Kasumi-1 (cell line): ENCODE data around the gene PTPRE.

Experiments
- DNase-seq, 2 experiments: peaks; one replicate each; lab custom pipeline; 2025; lab: John Stamatoyannopoulos, UW

PTPRE gene

DNA sequence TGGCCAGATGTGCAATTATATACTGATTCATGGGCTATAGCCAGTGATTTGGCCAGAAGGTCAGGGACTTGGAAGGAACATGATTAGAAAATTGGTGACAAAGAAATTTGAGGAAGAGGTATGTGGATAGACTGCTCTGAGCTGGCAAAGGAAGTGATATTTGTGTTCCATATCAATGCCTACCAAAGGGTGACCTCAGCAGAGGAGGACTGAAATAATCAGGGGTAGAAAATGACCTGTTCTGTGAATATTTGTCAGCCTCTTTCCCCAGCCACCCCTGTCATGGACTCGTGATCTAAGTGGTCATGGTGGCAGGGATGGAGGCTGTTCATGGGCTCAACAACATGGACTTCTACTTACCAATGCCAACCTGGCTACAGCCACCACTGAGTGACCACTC, 47.0 kb downstream of the PTPRE start:
- DNase-seq, result no peak

DNA sequence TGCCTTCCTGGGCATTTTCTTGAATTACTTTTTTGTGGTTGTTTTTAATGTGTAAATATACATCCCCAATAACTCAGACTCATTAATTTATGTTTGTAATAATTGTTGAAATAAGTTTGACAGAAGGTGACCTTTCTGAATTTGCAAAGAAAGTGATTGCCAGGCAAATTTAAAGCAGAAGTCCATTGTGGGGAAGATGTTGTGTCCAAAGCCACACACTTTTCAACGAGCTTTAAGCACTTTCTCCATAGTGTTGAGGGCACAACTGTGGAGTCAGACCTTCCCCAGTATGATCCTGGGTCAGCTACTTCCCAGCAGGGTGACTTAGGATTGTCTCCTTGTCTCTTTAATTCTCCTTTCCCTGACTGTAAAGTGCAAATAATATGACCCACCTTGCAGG, 52.5 kb downstream of the PTPRE start:
- DNase-seq, result no peak

GRCh38 chr10:127961071-127961470, 54.2 kb downstream of the PTPRE start:
- DNase-seq, result peak in 1 of 2 experiments; percentile 10

DNA sequence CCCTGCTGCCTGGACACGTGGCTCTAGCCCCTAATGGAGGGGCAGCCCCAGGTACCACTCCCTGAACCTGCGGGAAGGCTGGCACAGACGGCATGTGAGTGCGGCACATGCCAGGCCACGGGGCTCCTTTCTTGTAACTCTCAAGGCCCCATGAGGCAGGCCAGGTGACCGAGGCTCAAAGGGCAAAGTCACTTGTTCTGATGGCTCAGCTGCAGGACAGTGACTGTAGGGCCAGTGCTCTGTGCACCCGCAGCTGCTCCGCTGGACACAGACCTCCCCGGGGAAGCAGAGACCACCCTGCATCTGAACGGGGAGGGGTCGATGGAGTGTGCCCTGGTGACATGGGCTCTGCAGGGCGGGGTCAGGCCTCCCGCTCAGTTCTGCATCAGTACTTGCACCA, 55.3 kb downstream of the PTPRE start:
- DNase-seq, result no peak

- DNase-seq, result no peak
Measured at GRCh38 chr10:127963136-127963535, 56.2 kb downstream of the PTPRE start.

GRCh38 chr10:127964621-127965020, 57.7 kb downstream of the PTPRE start:
- no peak for DNase-seq

GRCh38 chr10:127966875-127967274, 60.0 kb downstream of the PTPRE start:
- DNase-seq, result no peak

DNA sequence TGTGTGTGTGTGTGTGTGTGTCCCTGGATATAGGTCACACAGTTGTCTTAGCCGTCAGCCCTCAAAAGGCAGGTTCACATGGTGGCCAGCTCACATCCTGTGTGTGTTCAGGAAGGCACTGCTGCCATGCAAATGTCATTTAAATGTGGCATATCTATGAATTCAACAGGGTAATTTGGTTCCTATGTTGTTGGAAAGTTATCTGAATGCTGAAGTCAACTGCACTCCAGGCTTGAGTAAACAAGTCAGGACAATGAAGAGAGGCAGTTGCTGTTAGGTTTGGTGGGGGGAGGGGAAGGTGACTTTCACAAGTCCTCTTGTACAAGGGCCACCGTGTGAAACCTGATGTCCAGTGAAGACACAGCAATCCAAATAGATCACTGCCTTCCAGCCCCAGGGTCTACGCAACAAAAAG, 61.1 kb downstream of the PTPRE start:
- no peak for DNase-seq

DNA sequence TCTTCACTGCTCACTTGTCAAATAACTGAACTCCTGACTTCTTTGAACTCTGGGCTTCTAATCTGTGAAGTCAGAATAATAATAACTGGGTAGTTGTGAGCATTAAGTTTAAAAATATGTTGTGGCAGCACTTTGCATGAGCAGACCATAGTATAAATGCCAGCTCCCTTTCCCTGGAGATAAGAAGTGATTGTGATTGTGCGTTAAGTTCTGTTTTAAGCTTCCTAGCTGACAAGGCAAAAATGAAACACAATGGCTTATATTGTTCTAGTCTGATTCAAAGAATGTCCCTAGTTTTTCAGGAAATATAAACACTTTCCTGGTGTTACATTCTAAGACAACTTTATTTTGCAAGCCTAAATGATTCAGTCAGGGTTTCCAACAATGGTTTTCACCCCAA, 61.8 kb downstream of the PTPRE start:
- DNase-seq, result no peak

- no peak for DNase-seq
Measured at GRCh38 chr10:127971101-127971946, 64.4 kb downstream of the PTPRE start.

GRCh38 chr10:127971963-127972615, 65.2 kb downstream of the PTPRE start:
- no peak for DNase-seq

DNA sequence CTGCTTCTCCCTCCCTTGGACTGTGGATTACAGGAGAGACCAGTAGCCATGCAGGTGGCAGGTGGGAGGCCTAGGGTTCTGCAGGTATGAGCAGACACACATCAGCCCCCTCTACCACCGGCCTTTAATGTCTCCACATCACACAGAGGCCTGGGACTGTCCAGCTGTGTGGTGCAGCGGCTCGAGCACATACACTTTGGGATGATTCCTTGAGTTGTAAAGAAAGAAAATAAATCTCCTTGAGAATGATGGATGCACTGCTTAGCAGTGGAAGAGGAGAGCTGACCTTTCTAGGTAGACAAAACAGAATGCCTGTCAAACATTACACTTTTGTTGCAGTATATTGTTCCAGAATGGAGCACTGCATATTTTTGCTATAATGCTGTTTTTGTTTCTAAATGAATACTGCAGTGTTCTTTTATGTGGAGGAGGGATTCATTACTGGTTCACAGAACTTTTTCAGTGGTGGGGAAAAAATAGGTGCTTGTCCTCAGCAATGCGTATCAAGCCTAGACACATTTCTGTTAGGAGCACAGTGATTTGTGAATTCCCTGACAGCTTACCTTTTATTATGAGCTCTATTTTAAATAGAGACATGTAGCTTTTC, 66.0 kb downstream of the PTPRE start:
- DNase-seq, result no peak

DNA sequence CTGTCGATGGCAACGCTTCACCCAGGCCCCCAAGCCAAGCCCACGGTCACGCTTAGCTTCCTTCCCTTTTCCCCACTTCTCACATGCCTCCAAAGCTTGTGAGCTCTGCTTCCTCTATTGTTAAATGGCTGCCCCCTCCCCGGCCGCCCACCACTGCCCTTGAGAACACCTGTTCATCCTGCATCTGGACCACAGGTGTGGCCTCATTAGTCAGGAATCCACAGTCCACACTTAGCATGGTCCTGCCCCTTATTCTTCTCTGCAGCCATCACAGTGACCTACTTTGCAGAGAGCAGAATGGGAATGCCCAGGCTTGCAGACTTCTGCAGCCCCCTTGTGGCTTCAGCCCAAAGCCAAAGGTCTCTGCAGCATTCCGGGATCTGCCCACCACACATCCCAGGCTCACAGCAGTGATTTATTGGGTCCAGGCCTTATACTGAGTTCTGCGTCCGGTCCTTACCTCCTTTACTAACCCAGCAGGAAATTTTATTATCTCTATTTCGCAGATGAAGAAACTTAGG, 66.9 kb downstream of the PTPRE start:
- peak; percentile 31 to 35 for DNase-seq

GRCh38 chr10:127974911-127975310, 68.0 kb downstream of the PTPRE start:
- no peak for DNase-seq

DNA sequence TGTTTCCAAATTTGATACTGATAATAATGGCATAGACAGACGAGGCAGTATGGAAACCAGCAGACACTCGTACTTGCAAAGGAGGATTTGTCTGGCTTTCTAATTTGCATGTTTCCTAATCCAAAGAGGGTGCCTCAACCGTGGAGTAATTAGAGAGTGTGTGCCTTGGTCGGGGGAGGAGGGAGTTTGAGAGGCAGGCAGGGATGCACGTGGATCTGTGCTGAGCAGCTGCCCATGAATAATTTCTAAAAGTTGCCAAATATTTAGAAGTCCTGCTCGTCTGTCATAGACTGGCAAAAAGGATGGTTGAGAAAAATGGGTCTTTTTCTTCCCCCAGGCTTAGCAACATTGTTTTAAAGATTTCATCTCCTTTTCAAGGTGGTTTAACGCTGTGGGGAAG, 69.4 kb downstream of the PTPRE start:
- DNase-seq, result no peak

DNA sequence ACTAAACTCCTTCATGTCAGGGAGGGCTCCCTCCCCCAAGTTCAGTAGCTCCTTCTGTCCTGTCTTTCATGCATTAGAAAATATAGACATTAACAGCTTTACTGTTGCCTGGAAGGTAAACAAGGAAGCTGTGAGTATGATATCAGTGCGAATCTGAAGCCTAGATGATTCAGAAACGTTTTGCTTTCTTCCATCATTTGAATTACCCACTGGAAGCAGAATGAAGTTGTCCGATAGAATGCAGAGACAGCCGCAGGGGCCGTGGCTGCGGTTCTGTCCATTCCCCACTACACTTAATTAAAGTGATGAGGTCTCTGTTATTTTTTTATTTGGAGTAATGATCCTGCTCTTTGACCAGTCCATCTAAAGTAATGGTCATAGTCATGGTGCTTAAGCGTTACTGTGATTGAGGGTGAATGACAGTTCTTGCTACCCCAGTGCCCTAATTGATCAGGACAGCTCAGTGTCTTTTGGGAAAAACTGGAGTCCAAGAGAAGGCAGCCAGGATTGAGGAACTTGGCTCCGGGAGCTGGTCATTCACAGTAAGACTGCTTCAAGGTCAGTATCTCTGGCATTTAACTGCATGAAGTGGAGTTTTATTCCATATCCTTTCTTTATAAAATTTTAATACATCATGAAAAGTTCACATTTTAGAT, 69.9 kb downstream of the PTPRE start:
- no peak for DNase-seq

- no peak for DNase-seq
Measured at GRCh38 chr10:127977357-127978009, 70.6 kb downstream of the PTPRE start.

DNA sequence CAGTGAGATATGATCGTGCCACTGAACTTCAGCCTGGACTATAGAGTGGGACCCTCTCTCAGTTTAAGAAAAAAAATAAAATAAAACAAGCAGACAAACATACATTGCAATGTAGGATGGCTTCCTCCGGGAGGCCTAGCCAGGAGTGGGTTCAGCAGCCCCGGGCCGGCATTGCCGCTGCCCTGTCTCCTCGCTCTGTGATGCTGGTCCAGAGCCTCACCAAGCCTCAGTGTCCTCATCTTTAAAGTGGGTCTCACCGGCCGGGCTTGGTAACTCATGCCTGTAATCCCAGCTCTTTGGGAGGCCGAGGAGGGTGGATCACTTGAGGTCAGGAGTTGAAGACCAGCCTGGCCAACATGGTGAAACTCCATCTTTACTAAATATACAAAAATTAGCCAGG, 71.6 kb downstream of the PTPRE start:
- DNase-seq, result no peak

- no peak for DNase-seq
Measured at GRCh38 chr10:127979045-127979444, 72.1 kb downstream of the PTPRE start.

GRCh38 chr10:127979566-127979965, 72.7 kb downstream of the PTPRE start:
- no peak for DNase-seq

- DNase-seq, result no peak
Measured at GRCh38 chr10:127980898-127981297, 74.0 kb downstream of the PTPRE start.

- no peak for DNase-seq
Measured at GRCh38 chr10:127982601-127983000, 75.7 kb downstream of the PTPRE start.
